Uterus (tissue), 2 donors: ENCODE results near the gene CXCL12.

Experiments used
- POLR2A ChIP-seq, 2 donors: fragments of 450-650 bp; IDR thresholded peaks; one replicate each; pipeline ENCODE4 v1.6.1; 2016; ENCODE audit warnings: antibody characterized with exemption in 2 of 2, mild to moderate bottlenecking in 1 of 2, moderate library complexity in 1 of 2
- TF ChIP-seq, protein P1 (sequence below), 4 experiments: fragments of 200-600 bp in 2 of 4; fragments of 450-650 bp in 2 of 4; sonication (generic) in 2 of 4; IDR thresholded peaks; one replicate each; pipeline ENCODE4 v1.5.1; 2016 to 2019; ENCODE audit warnings: antibody characterized with exemption in 4 of 4, mild to moderate bottlenecking in 2 of 4, moderate library complexity in 1 of 4

DNA sequence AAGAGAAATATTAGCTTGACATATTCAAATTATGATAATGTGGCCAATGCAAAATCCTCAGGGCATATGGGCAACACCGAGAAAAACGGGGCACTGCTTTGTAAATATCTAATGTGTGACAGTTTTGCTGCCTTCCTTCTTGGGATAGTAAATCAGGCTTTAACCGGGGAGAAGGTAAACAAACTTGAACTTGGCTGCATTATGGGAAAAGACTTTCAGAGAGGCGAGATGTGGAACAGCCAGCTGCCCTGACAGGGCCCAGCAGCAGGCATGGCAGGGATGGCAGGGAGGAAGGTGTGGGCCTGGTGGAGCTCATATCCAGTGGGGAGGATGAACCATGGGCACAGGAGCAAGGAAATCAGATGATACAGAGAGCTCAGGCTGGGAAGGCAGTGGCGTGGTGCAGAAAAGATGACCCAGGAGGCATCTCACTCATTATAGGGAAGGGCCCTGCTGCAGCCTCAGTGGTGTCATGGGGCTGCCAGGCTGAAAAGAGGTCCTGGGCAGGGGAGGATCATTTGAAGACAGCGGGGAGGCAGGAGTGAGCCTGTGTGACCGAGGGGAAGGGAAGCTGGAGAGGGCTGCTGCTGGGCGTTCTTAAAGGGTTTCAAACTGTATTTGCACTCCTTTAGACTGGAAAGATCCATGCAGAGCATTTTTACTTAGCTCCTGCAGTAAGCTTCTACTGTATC, 26.7 kb downstream of the CXCL12 start:
- TF ChIP-seq POLR2A (IDR thresholded peaks at IDR 0.05) = no peak
- TF ChIP-seq, protein P1, sequence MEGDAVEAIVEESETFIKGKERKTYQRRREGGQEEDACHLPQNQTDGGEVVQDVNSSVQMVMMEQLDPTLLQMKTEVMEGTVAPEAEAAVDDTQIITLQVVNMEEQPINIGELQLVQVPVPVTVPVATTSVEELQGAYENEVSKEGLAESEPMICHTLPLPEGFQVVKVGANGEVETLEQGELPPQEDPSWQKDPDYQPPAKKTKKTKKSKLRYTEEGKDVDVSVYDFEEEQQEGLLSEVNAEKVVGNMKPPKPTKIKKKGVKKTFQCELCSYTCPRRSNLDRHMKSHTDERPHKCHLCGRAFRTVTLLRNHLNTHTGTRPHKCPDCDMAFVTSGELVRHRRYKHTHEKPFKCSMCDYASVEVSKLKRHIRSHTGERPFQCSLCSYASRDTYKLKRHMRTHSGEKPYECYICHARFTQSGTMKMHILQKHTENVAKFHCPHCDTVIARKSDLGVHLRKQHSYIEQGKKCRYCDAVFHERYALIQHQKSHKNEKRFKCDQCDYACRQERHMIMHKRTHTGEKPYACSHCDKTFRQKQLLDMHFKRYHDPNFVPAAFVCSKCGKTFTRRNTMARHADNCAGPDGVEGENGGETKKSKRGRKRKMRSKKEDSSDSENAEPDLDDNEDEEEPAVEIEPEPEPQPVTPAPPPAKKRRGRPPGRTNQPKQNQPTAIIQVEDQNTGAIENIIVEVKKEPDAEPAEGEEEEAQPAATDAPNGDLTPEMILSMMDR (IDR thresholded peaks at IDR 0.05) = no peak
